Ishikawa (cell line): ENCODE data around the gene GLIS1.

Source experiments
- CEBPB ChIP-seq: IDR thresholded peaks from 2 replicates; pipeline ENCODE4 v1.6.1; 2012
- FOXM1 ChIP-seq: IDR thresholded peaks from 2 replicates; pipeline ENCODE4 v1.6.1; 2012; ENCODE audit warnings: low read depth, borderline replicate concordance
- RAD21 ChIP-seq: IDR thresholded peaks from 2 replicates; pipeline ENCODE4 v1.6.1; 2012; ENCODE audit warnings: low read depth
- TAF1 ChIP-seq: IDR thresholded peaks from 2 replicates; pipeline ENCODE4 v1.6.1; 2012; ENCODE audit warnings: low read depth, mild to moderate bottlenecking
- USF1 ChIP-seq: IDR thresholded peaks from 2 replicates; pipeline ENCODE4 v1.6.1; 2012

GRCh38 chr1:53703174-53703573 lies 35.8 kb downstream of the GLIS1 start:
- no peak for TF ChIP-seq CEBPB
- no peak for TF ChIP-seq USF1
- TF ChIP-seq FOXM1 = no peak
- no peak for TF ChIP-seq RAD21
- TF ChIP-seq TAF1 = no peak
